Measurements from ENCODE around the gene IL27RA. TPM values are rescaled to one million over a fixed set of nuclear protein-coding genes. Genes with fewer than 3 reads are reported as not detected.

Gene IL27RA
- total and polyA plus RNA-seq, 3 donors from 2014 or later: 3.5 to 5.2 (median 4.9) TPM

GRCh38 chr19:14054721-14055120 lies 23.2 kb downstream of the IL27RA start:
- WGBS, 2 donors: 73 to 80% methylated on average over 10 to 11 of the region's 11 CpGs
- Histone ChIP-seq H3K4me1 (peaks cover 3% of the 10 kb centered on the region), H3K36me3 (ENCODE audit: low read depth, missing control alignments) (no peaks in the 10 kb centered on the region), H3K27me3 (no peaks in the 10 kb centered on the region), H3K27ac (no peak overlapping the region), H3K9me3 (no peaks in the 10 kb centered on the region), H3K4me3 (no peak overlapping the region)
- no peak for DNase-seq
- intact Hi-C loops (cut with DNase I; ENCODE audit: low total_unique reads): no loop called here
- TF ChIP-seq POLR2A (IDR thresholded peaks at IDR 0.05) (no peak), CTCF (IDR thresholded peaks at IDR 0.05) (no peak)

DNA sequence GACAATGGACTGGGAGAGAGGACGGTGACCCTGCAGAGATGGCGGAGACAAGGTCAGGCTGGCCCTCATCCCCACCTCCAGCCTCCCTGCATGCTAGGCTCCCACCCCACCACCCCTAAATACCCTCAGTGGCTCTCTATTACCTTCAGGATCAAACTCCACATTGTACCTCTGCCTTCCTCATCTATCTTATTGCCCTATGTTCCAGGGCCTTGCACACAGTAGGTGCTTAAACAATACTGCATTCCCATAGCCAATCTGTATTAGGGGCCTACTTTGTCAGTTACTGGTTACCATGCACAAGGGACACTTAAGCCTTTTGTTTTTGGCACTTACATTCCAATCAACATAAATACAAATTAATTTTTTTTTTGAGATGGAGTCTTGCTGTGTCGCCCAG lies 23.8 kb downstream of the IL27RA start:
- TF ChIP-seq CTCF (IDR thresholded peaks at IDR 0.05) (no peak), POLR2A (IDR thresholded peaks at IDR 0.05) (no peak)
- Histone ChIP-seq H3K9me3 (no peaks in the 10 kb centered on the region), H3K4me3 (no peak overlapping the region), H3K36me3 (ENCODE audit: low read depth, missing control alignments) (no peaks in the 10 kb centered on the region), H3K27ac (no peak overlapping the region), H3K27me3 (no peaks in the 10 kb centered on the region), H3K4me1 (peaks cover 3% of the 10 kb centered on the region)
- WGBS, 2 donors: 82% methylated on average over 3 of the region's 3 CpGs
- intact Hi-C loops (cut with DNase I; ENCODE audit: low total_unique reads): no loop called here
- no peak for DNase-seq

DNA sequence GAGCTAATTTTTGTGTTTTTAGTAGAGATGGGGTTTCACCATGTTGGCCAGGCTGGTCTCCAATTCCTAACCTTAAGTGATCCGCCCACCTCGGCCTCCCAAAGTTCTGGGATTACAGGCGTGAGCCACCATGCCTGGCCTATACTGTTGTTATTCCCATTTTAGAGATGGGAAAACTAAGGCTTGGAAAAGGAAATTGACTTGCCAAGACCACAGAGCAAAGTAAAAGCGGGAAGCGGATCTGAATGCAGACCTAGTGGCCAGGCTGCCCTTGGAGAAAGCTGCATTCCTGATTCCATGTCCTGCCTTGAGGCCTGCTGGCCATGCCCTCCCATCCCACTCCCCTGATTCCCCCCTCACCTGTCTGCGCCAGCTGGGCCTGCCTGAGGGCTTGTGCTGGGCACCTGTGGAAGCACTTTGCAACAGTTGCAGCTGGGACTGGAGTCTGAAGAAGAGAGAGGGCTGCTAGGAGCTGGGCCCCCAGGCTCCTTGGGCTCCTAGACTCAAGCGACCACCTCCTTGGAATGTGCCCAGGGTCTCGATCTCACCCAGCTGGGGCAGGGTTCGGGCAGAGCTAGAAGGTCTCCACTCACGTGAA lies 24.6 kb downstream of the IL27RA start:
- no peak for DNase-seq
- no peak for TF ChIP-seq POLR2A (IDR thresholded peaks at IDR 0.05)
- TF ChIP-seq CTCF (IDR thresholded peaks at IDR 0.05): no peak
- intact Hi-C loops (cut with DNase I; ENCODE audit: low total_unique reads): no loop called here
- Histone ChIP-seq H3K27ac (no peak overlapping the region), H3K27me3 (no peaks in the 10 kb centered on the region), H3K4me1 (peaks cover 4% of the 10 kb centered on the region), H3K9me3 (no peaks in the 10 kb centered on the region), H3K36me3 (ENCODE audit: low read depth, missing control alignments) (no peaks in the 10 kb centered on the region), H3K4me3 (no peak overlapping the region)
- 87 to 92% methylated on average over 7 to 10 of the region's 10 CpGs for WGBS, 2 donors

GRCh38 chr19:14056741-14057356 lies 25.3 kb downstream of the IL27RA start:
- Histone ChIP-seq H3K9me3 (no peaks in the 10 kb centered on the region), H3K36me3 (ENCODE audit: low read depth, missing control alignments) (no peaks in the 10 kb centered on the region), H3K27me3 (no peaks in the 10 kb centered on the region), H3K4me1 (peaks cover 11% of the 10 kb centered on the region), H3K27ac (peak overlapping the region in 1 of 2 donors; percentile 74), H3K4me3 (peak overlapping the region; percentile 42 to 53)
- TF ChIP-seq POLR2A (IDR thresholded peaks at IDR 0.05) (no peak), CTCF (IDR thresholded peaks at IDR 0.05) (no peak)
- no peak for DNase-seq
- intact Hi-C loops (cut with DNase I; ENCODE audit: low total_unique reads): no loop called here
- WGBS, 2 donors: 18 to 31% methylated on average over 8 to 14 of the region's 19 CpGs

All from testis (tissue), 3 donors.